PFSK-1 (cell line): ENCODE measurements around the gene MT1A.

Source experiments
- FOXP2 ChIP-seq: optimal IDR thresholded peaks from 2 replicates; pipeline ENCODE3; 2011; ENCODE audit warnings: borderline replicate concordance, control low read depth, inconsistent platforms; ENCODE audit not compliant: insufficient read depth; ENCODE audit errors: extremely low read length, extremely low read depth
- POLR2AphosphoS5 ChIP-seq: IDR thresholded peaks from 2 replicates; pipeline ENCODE4 v1.6.1; 2012; ENCODE audit warnings: low read depth, mild to moderate bottlenecking, control low read depth, low read length, moderate library complexity
- REST ChIP-seq, 2 experiments: IDR thresholded peaks; 2 replicates each; pipeline versions ENCODE4 v1.6.1 to v1.8.0; 2011 to 2012; ENCODE audit warnings: low read depth in 2 of 2, low read length in 2 of 2, control low read depth in 1 of 2, inconsistent platforms in 1 of 2, mild to moderate bottlenecking in 1 of 2, moderate library complexity in 1 of 2; ENCODE audit not compliant: insufficient read depth in 1 of 2
- SIN3A ChIP-seq: IDR thresholded peaks from 2 replicates; pipeline ENCODE4 v1.6.1; 2012; ENCODE audit warnings: mild to moderate bottlenecking, low read length, moderate library complexity, borderline replicate concordance; ENCODE audit not compliant: insufficient read depth
- TAF1 ChIP-seq: IDR thresholded peaks from 2 replicates; pipeline ENCODE4 v1.6.1; 2012; ENCODE audit warnings: low read length, control low read depth, borderline replicate concordance; ENCODE audit not compliant: insufficient read depth

Gene MT1A

GRCh38 chr16:56686758-56687157 lies 48.3 kb downstream of the MT1A start:
- no peak for TF ChIP-seq SIN3A
- no peak for TF ChIP-seq TAF1
- TF ChIP-seq FOXP2 = no peak
- no peak for TF ChIP-seq REST (IDR thresholded peaks at IDR 0.05; ENCODE audit: insufficient read depth in 1 of 2, low read depth in 2 of 2, low read length in 2 of 2)
- no peak for TF ChIP-seq POLR2AphosphoS5

GRCh38 chr16:56688762-56689161 lies 50.3 kb downstream of the MT1A start:
- TF ChIP-seq REST (IDR thresholded peaks at IDR 0.05; ENCODE audit: insufficient read depth in 1 of 2, low read depth in 2 of 2, low read length in 2 of 2) = no peak
- TF ChIP-seq TAF1 = no peak
- TF ChIP-seq POLR2AphosphoS5 = no peak
- no peak for TF ChIP-seq FOXP2
- no peak for TF ChIP-seq SIN3A

- TF ChIP-seq POLR2AphosphoS5 (no peak), TAF1 (no peak), SIN3A (no peak), REST (IDR thresholded peaks at IDR 0.05; ENCODE audit: insufficient read depth in 1 of 2, low read depth in 2 of 2, low read length in 2 of 2) (no peak), FOXP2 (no peak)
These were observed 50.7 kb downstream of the MT1A start for GRCh38 chr16:56689171-56689570.
